TTC549 (cell line): ENCODE results near the gene TUBA8.
"Not testable (repeated sequence)": the region's sequence is repeated elsewhere in the genome, so short reads cannot be mapped to it uniquely, and the experiment has no call there.

Source experiments
- FAIRE-seq: peaks from 2 replicates; lab custom pipeline; 2012; peaks lifted over from hg19 to GRCh38; lab: Jason Lieb, UNC

Gene TUBA8

DNA sequence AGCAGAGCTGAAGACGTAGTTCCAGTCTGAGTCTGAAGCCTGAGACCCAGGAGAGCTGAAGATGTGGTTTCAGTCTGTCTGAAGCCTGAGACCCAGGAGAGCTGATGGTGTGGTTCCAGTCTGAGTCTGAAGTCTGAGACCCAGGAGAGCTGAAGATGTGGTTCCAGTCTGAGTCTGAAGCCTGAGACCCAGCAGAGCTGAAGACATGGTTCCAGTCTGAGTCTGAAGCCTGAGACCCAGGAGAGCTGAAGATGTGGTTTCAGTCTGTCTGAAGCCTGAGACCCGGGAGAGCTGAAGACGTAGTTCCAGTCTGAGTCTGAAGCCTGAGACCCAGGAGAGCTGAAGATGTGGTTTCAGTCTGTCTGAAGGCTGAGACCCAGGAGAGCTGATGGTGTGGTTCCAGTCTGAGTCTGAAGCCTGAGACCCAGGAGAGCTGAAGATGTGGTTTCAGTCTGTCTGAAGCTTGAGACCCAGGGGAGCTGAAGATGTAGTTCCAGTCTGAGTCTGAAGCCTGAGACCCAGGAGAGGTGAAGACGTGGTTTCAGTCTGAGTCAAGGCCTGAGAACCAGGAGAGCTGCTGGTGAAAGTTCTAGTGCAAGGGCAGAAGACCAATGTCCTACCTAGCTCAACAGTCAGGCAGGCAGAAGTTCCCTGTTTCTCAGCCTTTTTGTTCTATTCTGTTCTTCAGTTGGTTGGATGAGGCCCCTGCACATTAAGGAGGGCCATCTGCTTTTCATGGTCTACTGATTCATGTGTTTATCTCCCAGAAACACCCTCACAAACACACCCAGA is 3.9 kb upstream of the TUBA8 start:
- not testable (repeated sequence) for FAIRE-seq

DNA sequence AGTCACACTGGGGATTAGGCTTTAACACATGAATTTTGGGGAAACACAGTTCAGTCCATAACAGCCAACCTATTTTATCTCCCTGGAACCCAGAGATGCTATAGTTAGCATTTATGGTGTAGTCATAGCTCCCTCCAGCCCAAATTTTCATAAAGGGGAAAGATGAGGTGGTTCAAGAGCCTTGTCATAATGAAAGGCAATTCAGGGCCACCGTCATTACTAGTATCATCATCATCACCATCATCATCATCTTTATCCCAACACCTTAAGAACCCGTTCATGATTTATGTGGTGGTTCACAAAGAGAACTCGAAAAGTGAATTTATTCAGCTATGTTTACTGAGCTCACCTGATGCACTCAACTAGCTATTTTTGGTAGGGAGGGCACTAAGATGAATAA is 2.4 kb upstream of the TUBA8 start:
- FAIRE-seq: no peak

DNA sequence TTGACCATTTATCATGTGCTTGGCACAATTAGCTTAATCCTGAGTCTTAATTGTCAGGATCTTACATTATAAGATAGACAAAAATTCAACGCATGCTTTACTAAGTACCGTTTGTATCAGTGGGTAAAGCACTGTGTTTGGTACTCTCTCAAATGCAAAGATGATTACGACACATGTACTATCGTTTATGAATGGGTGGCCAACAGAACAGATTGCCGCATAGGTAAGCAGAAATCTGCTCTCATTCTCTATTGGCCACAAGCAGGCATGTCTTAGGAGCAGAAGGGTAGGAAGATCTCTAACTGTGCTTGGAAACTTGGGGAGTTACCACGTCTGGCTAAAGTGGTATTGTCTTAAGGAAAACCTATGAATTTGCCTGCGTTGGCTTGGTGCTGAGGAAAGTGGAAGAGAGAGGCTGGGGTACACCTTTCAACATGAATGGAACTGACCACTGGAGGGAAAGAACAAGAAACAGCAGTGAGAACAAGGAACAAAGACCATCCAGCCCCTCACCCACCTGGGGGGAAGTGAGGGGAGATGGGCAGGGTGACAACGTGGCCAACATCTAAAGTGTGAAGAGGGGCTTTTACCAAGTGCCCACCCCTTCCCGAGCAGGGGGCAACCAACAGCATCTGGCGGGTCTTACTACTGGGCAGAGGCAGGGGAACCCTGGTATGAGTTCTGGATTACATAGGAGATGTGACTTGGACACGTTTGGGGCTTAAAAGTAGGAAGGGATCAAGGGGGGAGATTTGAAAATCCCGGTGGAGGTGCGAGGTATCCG is 1.0 kb upstream of the TUBA8 start:
- FAIRE-seq: no peak

GRCh38 chr22:18110954-18111758 is 547 bp downstream of the TUBA8 start:
- no peak for FAIRE-seq

DNA sequence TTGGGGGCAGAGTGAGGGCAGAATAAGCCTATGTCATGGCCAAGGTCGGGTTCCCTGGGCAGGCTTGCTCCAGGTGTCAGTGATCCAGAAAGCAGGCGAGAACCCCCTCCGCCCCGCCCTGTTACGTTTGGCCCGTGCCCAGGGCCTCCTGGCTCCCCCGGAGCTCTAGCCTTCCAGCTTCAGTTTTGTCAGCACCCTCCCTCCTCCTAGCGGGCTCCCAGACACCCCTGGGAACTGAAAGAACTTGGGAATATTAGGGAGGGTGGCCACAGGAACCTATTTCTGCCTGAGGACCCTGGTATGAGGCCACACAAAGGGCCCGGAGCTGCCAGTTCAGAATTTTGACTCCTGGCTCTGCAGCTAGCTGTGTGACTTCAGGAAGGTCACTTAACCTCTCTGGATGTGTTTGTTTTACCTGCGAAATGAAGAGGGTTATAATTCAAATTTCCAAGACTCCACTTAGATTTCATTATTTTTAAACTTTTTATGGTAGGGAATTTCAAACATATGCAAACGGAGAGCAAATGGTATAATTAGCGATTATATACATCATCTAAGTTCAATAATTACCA is 1.2 kb downstream of the TUBA8 start:
- FAIRE-seq: no peak

DNA sequence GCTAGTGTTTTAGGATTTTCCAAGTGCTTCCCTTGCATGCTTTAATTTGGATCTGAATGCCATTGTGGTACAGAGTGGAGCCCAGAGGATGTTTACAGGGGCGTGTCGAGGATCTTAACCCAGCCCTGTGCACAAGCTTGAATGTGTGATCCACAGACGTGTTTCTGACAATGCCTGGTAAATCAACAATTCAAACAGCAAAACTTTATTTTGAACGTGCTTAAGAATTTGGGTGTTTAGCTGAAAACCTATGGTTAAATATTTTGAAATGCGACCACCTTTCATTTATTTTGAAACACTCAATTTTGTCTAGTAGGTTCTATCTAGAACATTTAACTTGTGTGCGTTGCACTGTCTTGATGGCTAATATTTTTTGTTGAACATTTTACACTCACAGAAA is 1.8 kb downstream of the TUBA8 start:
- no peak for FAIRE-seq

DNA sequence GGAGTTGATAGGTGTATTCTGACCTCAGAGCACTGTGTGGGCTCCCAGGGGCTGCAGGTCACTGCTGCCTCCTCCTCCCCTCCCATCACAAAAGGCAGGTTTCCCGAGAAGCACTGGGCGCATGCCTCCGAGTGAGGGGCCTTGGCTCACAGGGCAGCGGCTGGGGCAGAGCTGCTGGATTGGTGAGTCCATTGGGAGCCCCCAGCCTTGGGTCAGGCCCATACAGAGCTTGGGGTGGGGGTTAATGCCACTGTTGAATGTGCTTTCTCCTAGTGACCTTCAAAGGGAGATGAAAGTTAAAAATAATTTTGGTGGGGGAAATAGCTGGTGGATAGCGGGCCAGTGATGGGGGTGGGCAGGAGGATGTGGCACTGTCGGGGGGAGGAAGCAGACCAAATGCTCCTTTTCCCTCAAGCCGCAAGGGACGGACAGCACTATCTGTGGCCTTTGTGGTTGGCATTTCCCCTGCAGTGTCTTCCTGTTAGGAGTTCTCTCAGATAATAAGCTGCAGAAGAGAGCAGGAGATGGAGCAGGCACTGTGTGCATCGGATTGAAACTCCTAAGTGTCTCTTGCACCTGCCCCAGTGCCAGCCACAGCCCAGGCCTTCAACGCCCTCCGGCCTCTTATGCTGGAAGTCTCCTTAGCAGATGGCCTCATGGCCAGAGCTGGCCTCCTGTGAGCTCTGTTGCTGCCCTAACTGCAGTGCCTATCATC is 3.2 kb downstream of the TUBA8 start:
- FAIRE-seq: no peak

DNA sequence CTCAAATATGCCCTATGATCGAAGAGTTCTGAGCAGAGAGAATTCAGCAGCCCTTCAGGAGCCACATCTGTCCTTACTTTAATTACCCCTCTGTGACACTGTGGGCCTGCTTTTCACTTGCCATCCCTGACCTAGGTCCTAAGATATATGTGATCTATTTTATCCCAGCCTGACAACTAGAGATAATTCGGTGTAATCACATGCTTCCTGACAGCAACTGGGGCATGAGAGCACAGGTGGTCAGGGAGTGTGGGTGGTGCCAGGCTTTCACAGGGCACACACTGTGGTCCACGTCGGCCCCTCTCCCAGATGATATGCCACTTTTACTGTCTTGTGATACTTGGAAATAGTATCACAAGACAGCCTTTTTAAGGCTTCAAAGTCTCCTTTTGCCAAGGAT is 3.9 kb downstream of the TUBA8 start:
- FAIRE-seq: no peak

- FAIRE-seq: no peak
These were observed 4.5 kb downstream of the TUBA8 start for GRCh38 chr22:18114976-18115652.

GRCh38 chr22:18115906-18116371 is 5.3 kb downstream of the TUBA8 start:
- no peak for FAIRE-seq

DNA sequence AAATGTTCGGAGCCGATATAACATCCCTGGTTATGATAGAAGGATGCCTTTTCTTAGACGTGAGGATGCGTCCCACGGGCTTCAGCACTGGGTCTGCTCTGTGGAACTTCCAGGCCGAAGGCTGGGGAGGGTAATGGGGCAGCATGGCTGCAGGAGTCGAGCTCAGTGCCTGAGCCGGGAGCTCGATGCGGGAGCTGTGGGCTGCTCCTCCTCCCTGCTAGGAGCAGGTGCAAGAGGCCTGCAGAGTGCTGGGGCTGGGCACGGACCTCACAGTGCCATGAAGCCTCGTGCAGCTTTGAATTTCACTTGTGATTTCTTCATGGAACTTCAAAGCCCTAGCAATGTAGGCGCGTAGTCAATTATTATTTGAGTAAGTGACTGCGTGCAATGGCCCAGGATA is 6.0 kb downstream of the TUBA8 start:
- no peak for FAIRE-seq

- no peak for FAIRE-seq
These were observed 7.8 kb downstream of the TUBA8 start for GRCh38 chr22:18118345-18118915.

DNA sequence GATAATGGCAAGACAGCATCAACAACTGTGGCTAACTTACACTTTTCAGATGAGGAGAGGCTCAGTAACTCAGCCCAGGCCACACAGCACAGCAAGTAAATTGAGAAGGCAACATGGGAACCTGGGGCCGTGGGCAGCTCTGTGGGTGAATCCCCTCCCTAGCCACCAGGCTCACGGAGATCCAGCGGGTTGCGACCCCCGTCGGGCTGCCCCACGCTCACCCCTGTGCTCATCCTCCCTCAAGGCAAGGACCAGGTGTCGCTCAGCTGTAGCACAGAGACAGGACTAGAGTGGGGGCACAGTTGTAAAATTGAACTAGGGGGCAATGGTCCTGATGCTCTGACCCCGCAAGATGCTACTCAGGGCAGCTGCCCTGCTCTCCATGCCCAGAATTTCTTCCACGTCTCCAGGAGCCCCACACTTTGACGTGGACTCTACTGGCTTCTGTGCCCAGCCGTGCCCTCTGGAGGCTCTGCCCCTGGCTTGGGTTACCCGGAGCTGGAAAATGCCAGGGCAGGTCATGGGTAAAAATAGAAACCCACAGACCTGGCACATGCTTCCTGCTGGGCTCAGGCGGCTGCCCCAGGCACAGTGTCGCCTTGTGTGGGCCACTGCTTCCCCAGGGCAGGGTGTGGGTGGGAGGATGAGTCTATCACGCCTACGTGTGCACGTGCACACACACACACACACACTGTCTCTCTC is 9.0 kb downstream of the TUBA8 start:
- FAIRE-seq: no peak

GRCh38 chr22:18120857-18121256 is 10.2 kb downstream of the TUBA8 start:
- FAIRE-seq: no peak

DNA sequence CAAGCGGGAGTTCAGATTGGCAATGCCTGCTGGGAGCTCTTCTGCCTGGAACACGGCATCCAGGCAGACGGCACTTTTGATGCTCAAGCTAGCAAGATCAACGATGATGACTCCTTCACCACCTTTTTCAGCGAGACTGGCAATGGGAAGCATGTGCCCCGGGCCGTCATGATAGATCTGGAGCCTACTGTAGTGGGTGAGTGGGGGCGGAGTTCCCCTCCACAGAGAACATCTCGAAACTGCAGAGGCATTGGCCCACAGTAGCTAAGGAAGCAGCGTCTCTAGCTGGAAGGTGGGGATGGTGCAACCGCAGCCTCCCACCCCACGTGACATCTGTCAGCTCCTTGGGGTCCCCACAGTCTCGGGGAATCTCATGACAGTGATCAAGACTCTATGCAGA is 10.9 kb downstream of the TUBA8 start:
- no peak for FAIRE-seq

DNA sequence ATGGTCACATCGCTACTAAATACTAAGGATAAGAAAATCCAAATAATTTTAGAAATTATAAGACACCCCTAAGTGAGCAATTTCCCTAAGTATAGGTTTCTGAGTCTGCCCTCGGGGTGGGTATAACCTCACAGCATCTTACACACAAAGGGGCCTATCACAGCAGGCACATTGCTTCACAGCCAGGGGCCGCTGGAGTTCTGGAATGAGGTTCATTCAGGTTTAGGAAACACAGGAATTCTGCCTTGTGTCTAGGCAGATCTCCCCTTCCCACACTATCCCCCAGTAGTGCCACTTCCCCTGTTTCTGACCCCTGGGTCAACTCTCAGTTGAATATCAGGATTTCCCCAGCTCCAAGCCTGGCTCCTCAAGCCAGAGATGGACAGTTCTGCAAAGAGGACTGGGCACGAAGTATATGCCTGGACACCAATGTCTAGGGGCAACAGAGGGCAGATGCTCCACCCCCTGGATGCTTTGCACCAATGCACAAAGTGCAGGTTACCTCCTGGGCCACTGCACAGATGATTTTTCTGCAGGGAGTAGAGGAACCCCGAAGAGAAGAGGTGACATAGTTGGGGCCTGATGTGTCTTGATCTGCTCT is 11.4 kb downstream of the TUBA8 start:
- no peak for FAIRE-seq

DNA sequence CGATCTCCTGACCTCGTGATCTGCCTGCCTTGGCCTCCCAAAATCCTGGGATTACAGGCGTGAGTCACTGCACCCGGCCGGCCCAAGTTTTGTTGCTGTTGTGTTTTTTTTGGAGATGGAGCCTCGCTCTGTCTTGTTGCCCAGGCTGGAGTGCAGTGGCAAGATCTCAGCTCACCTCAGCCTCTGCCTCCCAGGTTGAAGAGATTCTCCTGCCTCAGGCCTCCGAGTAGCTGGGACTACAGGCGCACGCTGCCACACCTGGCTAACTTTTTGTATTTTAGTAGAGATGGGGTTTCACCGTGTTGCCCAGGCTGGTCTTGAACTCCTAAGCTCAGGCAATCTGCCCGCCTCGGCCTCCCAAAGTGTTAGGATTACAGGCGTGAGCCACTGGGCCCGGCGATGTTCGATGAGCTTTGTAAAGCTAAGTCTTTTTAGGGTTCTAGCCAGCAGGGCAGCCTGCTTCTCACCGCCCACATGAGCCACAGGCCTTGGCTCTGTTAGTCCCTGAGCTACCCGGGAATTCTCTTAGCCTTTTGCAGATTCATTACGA is 12.9 kb downstream of the TUBA8 start:
- not testable (repeated sequence) for FAIRE-seq

DNA sequence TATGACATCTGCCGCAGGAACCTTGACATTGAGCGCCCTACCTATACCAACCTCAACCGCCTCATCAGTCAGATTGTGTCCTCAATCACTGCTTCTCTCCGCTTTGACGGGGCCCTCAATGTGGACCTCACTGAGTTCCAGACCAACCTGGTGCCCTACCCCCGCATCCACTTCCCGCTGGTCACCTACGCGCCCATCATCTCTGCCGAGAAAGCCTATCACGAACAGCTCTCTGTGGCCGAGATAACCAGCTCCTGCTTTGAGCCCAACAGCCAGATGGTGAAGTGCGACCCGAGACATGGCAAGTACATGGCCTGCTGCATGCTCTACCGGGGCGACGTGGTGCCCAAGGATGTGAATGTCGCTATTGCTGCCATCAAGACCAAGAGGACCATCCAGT is 16.0 kb downstream of the TUBA8 start:
- FAIRE-seq: no peak

DNA sequence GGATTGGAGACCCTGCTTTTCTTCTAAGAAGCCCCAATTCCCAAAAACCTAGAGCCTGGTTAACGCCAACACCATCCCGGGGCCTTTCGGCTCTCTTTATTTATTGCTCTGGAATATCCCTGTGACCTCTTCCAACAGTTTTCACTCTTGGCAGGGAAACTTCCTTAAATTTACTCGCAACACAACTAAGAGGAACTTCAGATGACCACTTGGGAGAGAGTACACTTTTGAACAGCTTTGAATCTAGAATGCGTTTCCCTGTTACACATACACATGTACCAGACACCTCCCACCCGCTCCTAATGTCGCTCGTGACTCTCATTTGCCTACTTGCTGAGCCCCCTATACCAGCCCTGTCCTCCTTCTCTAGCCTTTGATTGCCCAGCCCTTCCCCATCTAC is 19.4 kb downstream of the TUBA8 start:
- FAIRE-seq: no peak
